GM12873 (cell line): Measurements from ENCODE around the gene NEK6.

ENCODE experiments used
- TF ChIP-seq, protein P1 (sequence below): IDR thresholded peaks from 2 replicates; pipeline ENCODE4 v1.5.1; 2012; ENCODE audit warnings: low read depth, mild to moderate bottlenecking, moderate library complexity, low read length, control low read depth; ENCODE audit not compliant: insufficient read depth; ENCODE audit errors: missing control alignments

The NEK6 gene

DNA sequence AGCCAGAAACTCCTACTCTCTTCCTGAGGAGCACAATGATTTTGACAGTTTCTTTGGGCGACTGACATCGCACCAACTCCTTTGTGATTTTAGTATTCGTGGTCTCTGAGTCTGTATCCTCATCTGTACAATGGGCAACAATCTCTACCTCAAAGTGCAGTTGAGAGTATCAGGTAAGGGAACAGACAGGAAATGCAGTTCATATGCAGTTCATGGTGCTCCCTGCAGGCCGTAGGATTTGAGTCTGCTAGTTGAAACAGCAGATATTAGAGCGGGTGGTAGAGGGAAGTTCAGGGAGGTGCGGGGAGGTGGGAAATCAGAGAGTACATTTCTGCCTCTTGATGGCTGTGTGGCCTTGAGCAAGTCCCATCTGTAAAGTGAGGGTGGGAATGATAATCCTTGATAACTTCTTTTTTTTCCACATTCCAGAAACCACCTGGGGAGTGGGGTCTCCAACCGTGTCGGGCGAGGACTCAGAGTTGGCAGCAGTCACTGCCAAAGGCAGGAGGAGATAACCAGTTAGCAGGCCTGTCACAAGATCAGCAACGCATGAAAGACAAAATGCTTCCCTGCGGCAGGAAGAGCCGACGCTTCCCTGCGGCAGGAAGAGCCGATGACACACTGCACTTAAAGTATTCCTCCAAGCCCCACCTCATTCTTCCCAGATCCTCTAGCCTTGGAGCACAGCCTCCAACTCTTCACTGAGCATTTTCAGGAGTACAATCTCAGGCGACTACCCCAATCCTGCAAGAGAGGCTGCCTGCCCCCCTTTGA lies 6.0 kb upstream of the NEK6 start:
- TF ChIP-seq, protein P1, sequence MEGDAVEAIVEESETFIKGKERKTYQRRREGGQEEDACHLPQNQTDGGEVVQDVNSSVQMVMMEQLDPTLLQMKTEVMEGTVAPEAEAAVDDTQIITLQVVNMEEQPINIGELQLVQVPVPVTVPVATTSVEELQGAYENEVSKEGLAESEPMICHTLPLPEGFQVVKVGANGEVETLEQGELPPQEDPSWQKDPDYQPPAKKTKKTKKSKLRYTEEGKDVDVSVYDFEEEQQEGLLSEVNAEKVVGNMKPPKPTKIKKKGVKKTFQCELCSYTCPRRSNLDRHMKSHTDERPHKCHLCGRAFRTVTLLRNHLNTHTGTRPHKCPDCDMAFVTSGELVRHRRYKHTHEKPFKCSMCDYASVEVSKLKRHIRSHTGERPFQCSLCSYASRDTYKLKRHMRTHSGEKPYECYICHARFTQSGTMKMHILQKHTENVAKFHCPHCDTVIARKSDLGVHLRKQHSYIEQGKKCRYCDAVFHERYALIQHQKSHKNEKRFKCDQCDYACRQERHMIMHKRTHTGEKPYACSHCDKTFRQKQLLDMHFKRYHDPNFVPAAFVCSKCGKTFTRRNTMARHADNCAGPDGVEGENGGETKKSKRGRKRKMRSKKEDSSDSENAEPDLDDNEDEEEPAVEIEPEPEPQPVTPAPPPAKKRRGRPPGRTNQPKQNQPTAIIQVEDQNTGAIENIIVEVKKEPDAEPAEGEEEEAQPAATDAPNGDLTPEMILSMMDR = no peak

DNA sequence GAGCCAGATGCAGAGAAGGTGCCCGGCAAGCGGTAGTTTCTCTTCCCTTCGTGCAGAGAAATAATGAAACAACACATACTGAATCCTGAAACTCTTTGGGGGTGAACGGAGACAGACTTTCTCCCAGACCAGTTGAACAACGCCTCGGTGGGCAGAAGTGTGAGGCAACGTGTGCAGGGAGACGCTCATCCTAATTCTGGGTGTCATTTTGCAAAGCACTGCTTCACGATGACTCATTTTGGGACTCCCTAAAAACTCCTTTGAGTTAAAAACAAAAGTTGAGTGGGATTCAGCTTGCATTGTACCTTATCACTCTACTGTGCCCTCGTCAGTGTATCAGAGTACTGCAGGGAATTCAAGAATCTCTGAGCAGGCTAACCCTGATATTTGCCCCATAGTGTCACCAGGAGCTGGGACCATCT lies 3.5 kb upstream of the NEK6 start:
- TF ChIP-seq, protein P1 = peak; percentile 12

DNA sequence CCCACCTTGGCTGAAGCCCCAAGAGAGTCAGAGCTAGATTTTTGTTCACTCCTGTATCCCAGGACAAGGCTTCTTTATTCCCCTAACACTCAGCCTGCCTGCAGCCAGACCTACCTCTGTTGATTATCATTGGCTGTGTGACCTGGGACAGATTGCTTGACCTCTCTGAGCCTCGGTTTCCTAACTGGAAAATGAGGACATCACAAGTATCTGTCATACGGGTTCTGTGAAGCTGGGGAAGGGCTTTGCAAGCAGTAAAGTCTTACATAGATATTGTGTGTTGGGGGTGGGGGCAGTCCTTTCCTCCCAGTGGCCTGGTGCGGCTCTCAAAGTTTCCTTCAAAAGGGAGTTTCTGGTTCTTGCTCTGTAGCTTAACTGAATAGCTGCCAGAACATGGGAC lies 2.5 kb upstream of the NEK6 start:
- TF ChIP-seq, protein P1 = no peak

DNA sequence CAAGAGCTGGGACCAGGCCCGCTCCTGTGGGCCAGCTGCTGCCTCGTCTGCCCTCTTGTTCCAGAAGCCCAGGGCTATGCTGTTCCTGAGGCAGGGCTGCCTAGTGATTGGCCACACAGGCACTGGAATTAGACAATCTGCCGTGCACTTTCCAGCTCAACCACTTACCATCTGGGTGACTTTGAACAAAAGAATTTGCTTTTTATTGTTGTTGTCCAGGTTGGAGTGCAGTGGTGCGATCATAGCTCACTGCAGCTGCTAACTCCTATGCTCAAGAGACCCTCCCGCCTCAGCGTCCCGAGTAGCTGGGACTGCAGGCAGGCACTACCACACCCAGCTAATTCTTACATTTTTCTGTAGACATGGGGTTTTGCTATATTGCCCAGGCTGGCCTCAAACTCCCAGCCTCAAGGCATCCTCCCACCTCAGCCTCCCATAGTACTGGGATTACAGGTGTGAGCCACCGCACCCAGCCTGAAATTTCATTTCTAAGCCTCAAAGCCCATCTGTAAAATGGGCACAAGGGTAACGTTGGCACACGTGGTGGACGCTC lies 1.2 kb upstream of the NEK6 start:
- TF ChIP-seq, protein P1 = no peak

DNA sequence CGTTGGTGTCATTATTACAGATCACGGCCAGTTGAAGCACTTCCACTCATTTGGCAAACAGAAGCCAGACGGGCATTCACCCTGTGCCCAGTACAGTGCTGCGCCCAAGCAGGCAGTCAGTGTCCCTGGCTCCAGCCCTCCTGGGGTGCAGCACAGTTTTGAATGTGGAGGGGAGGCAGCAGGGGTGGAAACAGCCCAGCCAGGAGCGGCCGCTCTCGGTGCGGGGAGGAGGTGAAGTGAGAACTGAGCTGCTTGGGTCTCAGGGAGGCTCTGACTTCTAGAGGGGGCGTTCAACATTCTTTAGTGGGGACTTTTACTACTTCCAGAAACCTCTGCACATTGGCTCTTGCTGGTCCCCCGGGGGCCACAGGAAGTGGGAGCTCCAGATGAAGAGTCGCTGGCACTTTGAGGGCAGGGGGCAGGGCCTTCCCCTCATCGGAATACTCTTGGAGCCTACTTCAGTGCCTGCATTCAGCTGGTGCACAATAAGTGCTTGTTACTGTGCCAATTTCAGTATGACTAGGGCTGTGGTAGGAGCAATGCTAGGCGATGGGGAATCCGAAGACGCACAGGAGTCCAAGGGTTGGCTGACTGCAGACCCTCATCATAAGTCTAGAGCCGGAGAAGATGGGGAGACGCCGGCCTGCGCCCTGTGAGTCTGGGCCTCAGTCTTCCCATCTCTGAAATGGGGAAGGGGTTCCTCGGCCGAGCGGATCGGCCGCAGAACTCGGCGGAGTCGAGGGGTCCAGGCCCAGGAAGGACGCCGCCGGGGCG lies 492 bp upstream of the NEK6 start:
- TF ChIP-seq, protein P1 = no peak

DNA sequence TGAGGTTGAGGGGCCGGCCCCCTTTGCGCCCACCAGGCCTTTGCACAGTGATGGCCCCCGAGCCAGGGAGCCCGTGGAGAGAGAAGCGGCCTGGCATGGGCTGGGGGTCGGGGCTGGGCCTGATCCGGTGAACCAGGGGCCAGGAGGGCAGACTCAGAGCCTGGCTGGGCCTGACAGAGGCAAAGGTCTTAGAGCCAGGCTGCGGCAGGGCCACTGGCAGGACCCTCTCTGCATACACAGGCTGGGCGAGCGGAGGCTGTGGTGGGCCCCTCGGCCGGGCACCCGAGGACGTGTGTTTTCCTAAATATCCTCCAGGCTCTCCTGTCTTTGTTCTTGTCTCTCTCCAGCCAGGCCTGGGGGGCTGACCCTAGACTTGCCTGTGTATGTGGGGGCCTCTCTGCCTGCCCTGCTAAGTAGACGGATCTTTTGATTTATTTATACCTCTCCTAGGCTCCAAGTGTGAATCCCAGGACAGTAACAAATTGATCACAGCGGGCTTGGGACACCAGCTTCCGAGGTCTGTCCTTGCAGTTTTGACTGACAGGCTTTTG lies 933 bp downstream of the NEK6 start:
- TF ChIP-seq, protein P1 = no peak
